ENCODE results near the gene BDKRB2. TPM values are rescaled to one million over a fixed set of nuclear protein-coding genes. Genes with fewer than 3 reads are reported as not detected.

Gene BDKRB2
- 4.8 and 9.0 TPM in 2 replicates for total RNA-seq

DNA sequence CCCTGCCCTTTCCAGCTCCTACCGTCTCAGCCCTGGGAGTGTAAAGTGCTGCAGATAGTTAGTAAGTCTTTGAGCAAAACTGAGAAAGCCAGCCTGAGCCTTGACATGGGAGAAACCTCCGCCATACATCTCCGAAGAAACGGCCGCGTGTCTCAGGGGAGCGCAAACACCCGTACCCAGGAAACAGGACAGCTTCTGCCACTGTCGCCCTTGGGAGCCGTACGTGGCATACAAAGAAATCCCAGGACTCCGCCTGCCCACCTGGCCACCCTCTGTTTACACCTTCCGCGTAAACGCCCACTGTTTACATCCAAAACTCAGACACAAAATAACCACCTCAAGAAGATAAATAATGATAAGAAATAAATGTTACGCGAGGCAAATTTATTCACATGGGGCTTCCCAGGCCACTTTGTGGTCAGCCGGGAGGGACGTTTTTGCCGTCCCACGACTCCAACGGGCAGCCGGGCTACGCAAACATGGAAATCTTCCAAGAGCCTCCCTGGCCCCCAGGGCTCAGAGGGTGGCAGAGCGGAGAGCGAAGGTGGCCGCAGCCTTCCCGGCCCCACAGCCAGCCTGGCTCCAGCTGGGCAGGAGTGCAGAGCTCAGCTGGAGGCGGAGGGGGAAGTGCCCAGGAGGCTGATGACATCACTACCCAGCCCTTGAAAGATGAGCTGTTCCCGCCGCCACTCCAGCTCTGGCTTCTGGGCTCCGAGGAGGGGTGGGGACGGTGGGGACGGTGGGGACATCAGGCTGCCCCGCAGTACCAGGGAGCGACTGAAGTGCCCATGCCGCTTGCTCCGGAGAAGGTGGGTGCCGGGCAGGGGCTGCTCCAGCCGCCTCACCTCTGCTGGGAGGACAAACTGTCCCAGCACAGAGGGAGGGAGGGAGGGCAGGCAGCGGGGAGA is at the start of gene BDKRB2:
Gene BDKRB2, plus strand, starts transcription at position 689 of the 908 bp plus-strand sequence. CDS start 32,269 bp downstream, outside the sequence.

DNA sequence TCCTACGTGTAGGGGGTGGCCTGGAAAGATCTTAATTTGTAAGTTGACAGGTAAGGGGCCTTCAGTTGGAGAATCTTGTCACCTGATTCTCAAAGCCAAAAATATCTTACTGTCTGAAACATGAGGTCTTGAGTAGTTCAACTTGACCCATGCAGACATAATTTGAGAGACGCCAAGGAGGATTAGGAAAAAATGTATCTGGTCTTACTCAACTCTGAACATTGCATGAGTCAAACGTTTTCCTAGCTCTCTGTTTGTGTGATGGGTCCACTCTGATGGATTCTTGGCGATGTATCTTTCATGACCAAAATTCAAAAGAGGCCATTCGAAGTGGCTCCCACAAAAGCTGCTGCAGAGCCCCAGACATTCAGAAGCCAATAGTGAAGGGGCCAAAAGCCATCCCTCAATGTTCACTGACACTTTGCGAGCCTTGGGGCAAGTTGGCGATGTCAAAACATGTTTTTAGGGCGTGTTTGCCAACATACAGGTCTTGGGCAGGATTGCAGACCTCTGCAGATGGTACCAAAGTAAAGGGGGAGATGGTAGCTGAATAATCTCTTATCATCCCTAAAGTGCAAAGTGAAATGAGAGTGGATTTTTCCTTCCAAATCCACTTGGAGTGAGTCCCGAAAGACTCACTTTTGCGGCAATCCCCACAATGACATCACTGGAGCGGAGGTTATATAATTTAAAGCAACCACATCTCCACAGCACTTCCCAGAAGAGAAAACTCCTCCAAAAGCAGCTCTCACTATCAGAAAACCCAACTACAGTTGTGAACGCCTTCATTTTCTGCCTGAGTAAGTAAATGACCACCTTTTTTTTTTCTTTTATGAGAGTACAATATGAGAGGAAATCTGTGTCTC is 51.1 kb downstream of the BDKRB2 start, which contains the start of gene BDKRB1:
Gene BDKRB1, plus strand, starts transcription at position 710 of the 866 bp plus-strand sequence. CDS start 7,473 bp downstream, outside the sequence.

Other genes with a start within 250 kb of the BDKRB2 start
- gene C14orf132, start 165.5 kb upstream of the BDKRB2 start, total RNA-seq = 1.4 TPM in 1 of 2 replicates, not detected in the other
- 0.71 and 2.1 TPM in 2 replicates for gene BDKRB1, start 51.4 kb downstream of the BDKRB2 start, total RNA-seq
- 12.0 and 19.5 TPM in 2 replicates for gene ATG2B, start 158.5 kb downstream of the BDKRB2 start, total RNA-seq
- 62.5 and 76.5 TPM in 2 replicates for gene GSKIP, start 158.7 kb downstream of the BDKRB2 start, total RNA-seq
- gene AK7, start 187.3 kb downstream of the BDKRB2 start, total RNA-seq = 0.34 and 0.85 TPM in 2 replicates